ENCODE results near the gene DAPP1. TPM values are rescaled to one million over a fixed set of nuclear protein-coding genes. Genes with fewer than 3 reads are reported as not detected.

The DAPP1 gene
- total and polyA plus RNA-seq, 2 of the 4 experiments (the other 2 are of a cell fraction) = not detected

GRCh38 chr4:99821918-99822503 lies 5.4 kb downstream of the DAPP1 start:
- Histone ChIP-seq H2AFZ (replicated peaks; ENCODE audit: low read length, poor library complexity) (no peak overlapping the region), H3K18ac (ENCODE audit: low read depth, low read length) (no peak overlapping the region), H3K4ac (ENCODE audit: low read depth, low read length) (no peak overlapping the region), H3K23ac (ENCODE audit: low read depth, low read length) (no peak overlapping the region), H2BK5ac (ENCODE audit: low read depth, low read length, poor library complexity, severe bottlenecking) (no peak overlapping the region), H2AK5ac (ENCODE audit: low read depth, low read length) (no peak overlapping the region), H3K9ac (ENCODE audit: low read depth, low read length) (no peak overlapping the region), H3K9me1 (ENCODE audit: insufficient read depth, low read length) (no peaks in the 10 kb centered on the region), H2BK15ac (ENCODE audit: low read depth, low read length) (no peak overlapping the region), H3K27ac (ENCODE audit: insufficient read depth, low read length) (no peak overlapping the region), H2AK9ac (replicated peaks; ENCODE audit: low read depth, low read length, poor library complexity) (no peak overlapping the region), H4K8ac (ENCODE audit: low read depth in 2 of 2, low read length in 2 of 2) (no peak overlapping the region), H4K20me1 (ENCODE audit: insufficient read depth, low read length) (no peaks in the 10 kb centered on the region), H3K4me1 (ENCODE audit: control insufficient read depth, insufficient read depth, low read length) (no peaks in the 10 kb centered on the region), H3K4me3 (ENCODE audit: insufficient read depth, low read depth, low read length) (no peak overlapping the region), H3K79me1 (ENCODE audit: low read depth in 1 of 2, low read length in 2 of 2) (no peaks in the 10 kb centered on the region), H3K4me2 (ENCODE audit: low read depth, low read length) (no peak overlapping the region), H3K9me3 (ENCODE audit: control insufficient read depth, insufficient read depth, low read length) (no peaks in the 10 kb centered on the region), H2BK120ac (ENCODE audit: low read depth, low read length) (no peak overlapping the region), H3K36me3 (ENCODE audit: control insufficient read depth, insufficient read depth, low read length) (no peaks in the 10 kb centered on the region), H3K27me3 (ENCODE audit: control insufficient read depth, insufficient read depth, low read length) (peaks cover 4% of the 10 kb centered on the region), H4K91ac (ENCODE audit: insufficient read depth, low read depth, low read length) (no peak overlapping the region), H3K14ac (replicated peaks; ENCODE audit: low read depth, low read length) (no peak overlapping the region), H3K56ac (ENCODE audit: extremely low read depth, insufficient read depth, low read length) (no peak overlapping the region), H2BK20ac (ENCODE audit: low read depth, low read length) (no peak overlapping the region), H4K5ac (ENCODE audit: low read depth, low read length) (no peak overlapping the region)
- dilution Hi-C loops (cut with HindIII; ENCODE audit: low sequenced_read_pairs, unreplicated experiment) = no loop called here
- intact Hi-C loops (cut with micrococcal nuclease) = no loop called here
- no TSS peak for BruUV-seq (replicated peaks)
- ChIA-PET CTCF (interaction anchor here (0.5 to 1.1 kb wide), 2 partner anchors 13 to 292 kb away, joined by 3 read pairs; no protein-coding TSS in a partner anchor), POLR2A (ENCODE audit: unreplicated experiment) (no interaction called here)
- DNase-seq (no peak), ATAC-seq (ENCODE audit: low read depth) (no peak)
- no peak for TF ChIP-seq NFE2L2 (IDR thresholded peaks at IDR 0.05; ENCODE audit: low read depth, low read length)
- TF ChIP-seq RAD21 (IDR thresholded peaks at IDR 0.05; ENCODE audit: low read length) = no peak
- no peak for TF ChIP-seq BHLHE40 (IDR thresholded peaks at IDR 0.05; ENCODE audit: low read depth, low read length)
- TF ChIP-seq POLR2A (IDR thresholded peaks at IDR 0.05; ENCODE audit: low read depth, low read length) = no peak
- TF ChIP-seq RCOR1 (IDR thresholded peaks at IDR 0.05; ENCODE audit: insufficient replicate concordance, low read length) = no peak
- no peak for TF ChIP-seq MAFK (IDR thresholded peaks at IDR 0.05; ENCODE audit: low read depth, low read length)
- TF ChIP-seq USF2 (IDR thresholded peaks at IDR 0.05; ENCODE audit: low read depth, low read length) = no peak
- TF ChIP-seq FOS (IDR thresholded peaks at IDR 0.05; ENCODE audit: low read depth, low read length) = no peak
- no peak for TF ChIP-seq CTCF (conservative IDR thresholded peaks at IDR 0.05; ENCODE audit: low read depth, low read length)
- TF ChIP-seq RFX5 (IDR thresholded peaks at IDR 0.05; ENCODE audit: low read depth, low read length) = no peak
- no peak for TF ChIP-seq CEBPB (IDR thresholded peaks at IDR 0.05; ENCODE audit: low read depth, low read length)
- in situ Hi-C loops (cut with MboI; ENCODE audit: low sequenced_read_pairs) = no loop called here
- WGBS, 2 experiments (ENCODE audit: extremely low coverage in 2 of 2, insufficient read length in 1 of 2) = no CpG with 5 or more reads among the region's 4 CpGs
